HG03196 (cell line): ENCODE data around the gene EPN2.

Experiments used
- ATAC-seq: cut with Tn5 transposase; IDR thresholded peaks from one replicate; pipeline ENCODE4 v1.9.1; 2021; ENCODE audit not compliant: unreplicated experiment

Gene EPN2

DNA sequence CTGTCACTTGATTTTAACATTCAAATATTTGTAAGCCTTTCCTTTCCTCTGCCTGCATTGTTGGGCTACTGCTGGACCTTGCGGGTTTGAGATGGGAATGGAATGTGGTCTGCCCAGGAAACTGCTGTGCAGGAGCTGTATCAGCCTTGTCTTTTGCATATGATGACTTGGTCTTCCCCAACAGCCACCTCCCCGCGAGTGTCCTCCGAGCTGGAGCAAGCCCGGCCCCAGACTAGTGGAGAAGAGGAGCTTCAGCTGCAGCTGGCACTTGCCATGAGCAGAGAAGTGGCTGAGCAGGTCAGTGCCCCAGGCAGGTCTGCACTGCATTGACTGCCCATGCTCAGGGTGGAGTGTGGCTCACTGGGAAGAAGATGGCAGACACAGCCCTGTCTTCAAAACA is 72.5 kb downstream of the EPN2 start:
- no peak for ATAC-seq

DNA sequence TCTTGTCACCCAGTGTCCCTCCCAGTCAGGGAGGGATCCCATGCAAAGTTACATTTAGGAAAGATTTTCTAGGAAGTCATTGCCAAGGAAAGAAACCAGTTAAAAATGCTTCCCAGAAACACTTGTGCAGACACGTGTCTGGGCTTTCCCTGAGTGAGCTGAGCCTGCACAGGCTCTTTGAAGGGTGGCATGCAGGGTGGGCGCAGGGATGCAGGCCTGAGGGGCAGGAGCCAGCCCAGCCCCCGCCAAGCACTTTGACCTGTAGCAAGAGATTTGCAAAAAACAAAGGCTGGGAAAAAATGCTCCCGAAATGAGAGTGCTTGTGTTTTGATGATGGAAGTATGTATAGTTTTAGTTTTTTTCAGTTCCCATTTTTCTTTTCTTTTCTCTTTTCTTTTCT is 73.0 kb downstream of the EPN2 start:
- ATAC-seq = no peak

DNA sequence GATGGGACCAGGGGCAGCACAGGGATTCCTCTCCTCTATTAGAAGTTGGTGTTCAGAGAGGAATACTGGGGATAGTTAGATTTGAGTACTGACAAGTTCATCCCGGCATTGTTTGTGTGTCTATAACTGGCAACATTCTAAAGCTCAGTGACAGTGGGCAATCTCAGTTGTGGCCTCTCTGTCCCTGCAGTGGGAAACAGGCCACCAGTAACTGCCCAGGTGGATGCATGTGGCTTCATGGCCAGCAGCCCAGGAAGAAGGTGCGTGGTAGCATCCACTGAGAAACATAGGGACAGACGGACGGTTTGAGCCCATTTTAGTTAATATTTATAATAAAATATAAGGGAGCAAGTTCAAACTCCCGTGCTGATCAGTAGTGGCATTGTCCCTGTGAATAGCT is 73.8 kb downstream of the EPN2 start:
- ATAC-seq = no peak

DNA sequence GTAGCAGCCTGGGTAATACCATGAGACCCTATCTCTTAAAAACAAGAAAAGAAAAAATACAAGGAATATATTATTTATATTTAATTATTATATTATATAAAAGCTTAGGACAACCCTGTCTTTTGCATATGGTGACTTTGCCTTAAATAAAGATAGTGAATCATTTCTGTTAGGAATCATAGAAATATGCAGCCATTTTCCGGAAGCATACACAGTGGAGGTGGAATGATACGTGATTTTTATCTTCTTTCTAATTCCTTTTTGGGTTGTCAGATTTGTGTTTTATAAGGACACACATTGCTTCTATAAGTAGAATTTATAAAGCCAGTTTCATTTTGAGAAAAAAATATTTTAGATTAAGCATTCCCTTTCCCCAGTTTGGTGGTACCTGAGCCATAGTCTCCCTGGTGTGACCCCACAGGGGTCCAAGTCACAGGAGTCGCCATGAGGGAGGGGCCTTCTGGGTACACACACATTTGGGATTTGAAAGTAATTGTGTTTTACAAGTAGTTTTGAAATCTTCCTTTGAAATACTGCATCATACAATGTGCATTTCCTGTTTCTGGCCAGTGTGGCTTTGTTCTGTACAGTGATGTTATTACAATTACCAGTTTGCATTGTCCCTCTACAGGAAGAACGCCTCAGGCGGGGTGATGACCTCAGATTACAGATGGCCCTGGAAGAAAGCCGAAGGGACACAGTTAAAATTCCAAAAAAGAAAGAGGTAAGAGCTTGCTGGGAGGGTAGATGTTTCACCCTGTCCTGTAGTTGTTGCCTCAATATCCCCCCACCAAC is 74.5 kb downstream of the EPN2 start:
- ATAC-seq = no peak

DNA sequence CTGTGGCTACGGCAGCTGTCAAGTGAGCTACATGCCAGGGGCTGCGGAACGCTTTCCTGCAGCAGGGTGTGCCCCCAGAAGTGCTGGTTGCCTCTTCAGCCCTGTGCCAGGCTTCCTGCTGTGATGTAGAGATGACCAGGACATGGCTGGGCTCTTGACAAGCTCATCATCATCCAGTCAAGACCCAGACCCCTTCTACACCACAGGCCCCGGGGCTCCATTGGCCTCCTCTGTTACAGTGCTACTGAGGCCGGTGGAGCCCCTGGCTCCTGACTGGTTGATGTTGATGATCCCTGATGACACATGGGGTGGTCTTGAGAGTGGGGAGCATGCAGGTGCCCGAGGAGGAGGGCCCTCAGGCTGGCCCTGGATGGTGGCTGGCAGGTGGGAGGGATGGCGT is 75.2 kb downstream of the EPN2 start:
- ATAC-seq = no peak

DNA sequence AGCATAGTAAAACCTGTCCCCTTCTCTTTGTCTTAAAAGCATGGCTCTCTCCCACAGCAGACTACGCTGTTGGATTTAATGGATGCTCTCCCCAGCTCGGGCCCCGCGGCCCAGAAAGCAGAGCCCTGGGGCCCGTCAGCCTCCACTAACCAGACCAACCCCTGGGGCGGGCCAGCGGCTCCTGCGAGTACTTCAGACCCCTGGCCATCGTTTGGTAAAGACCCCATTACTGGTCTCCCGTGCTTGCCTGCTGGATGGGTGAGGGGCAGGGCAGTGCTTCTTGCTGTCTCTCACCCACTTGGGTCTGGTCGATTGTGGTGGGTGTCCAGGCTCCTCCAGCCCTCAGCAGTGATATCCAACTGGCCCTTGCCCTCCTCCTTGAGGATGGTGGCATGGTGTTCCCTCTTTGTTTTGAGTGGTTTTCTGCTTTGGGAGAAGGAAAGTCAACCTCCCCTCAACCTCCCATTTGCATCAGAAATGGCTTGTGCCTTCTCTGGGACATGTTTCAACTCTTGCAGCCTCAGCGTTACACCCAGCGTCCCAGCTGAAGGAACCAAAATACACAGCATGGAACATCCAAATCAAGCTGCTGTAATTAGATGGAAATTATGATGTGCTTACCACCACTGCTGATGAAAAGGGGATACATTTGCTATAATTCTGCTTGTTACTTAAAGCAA is 76.0 kb downstream of the EPN2 start:
- ATAC-seq = no peak

DNA sequence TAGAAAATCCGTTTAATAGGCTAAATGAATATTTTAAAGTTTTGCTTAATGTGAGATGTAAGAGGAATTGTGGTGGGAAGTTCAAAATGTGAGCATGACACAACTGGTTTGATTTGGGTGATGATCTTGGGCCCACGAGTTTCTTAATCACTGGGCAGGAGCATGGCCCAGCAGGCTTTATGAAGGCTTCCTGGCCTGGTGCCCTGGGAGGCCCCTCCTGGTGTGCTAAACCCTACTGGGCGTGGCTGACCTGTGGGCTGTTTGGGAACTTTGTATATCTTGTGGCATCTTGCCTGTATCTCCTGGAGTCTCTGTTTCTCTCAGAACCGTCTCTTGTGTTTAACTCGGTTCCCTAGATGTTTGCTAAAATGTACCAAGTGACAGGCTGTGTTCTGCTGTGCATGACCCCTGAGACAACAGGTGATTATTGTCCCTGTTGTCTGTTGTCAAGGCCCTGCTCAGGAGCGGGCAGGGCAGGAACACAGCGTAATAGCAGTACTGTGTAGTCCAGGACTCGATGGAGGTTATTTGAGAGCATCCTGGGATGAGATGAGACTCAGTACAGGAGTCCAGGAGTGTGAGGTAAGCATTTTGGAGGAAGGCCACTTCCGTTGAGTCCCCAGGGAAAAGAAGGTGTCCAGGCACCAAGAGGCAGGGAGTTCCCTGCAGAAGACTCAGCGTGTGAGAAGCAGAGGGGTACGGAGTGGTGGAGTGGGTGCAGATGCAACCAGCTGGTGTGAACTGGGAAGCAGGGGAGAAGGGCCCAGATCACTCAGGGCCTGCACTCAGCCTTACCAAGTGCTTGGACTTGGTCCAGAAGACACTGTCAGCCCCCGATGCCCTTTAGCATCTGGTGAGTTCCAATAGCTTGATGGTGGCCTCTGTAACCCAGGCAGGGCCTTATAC is 76.8 kb downstream of the EPN2 start:
- no peak for ATAC-seq

DNA sequence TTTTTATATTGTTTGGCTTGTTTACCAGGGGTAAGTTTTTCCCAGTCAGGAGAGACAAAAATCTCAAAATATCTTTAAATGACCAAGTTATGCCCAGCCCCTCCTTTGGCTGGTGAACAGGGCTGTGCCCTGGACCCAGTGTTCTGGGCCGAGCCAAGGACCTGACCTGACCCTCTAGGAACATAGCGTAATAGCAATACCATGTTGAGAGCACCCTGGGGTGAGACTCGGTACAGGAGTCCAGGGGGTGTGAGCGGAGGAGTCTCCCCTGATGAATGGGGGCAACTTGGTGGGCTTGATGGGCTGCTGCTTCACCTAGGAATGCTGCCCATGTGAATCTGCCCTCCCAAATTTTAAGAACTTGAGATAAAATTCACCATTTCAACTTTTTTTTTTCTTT is 77.9 kb downstream of the EPN2 start:
- ATAC-seq = no peak

DNA sequence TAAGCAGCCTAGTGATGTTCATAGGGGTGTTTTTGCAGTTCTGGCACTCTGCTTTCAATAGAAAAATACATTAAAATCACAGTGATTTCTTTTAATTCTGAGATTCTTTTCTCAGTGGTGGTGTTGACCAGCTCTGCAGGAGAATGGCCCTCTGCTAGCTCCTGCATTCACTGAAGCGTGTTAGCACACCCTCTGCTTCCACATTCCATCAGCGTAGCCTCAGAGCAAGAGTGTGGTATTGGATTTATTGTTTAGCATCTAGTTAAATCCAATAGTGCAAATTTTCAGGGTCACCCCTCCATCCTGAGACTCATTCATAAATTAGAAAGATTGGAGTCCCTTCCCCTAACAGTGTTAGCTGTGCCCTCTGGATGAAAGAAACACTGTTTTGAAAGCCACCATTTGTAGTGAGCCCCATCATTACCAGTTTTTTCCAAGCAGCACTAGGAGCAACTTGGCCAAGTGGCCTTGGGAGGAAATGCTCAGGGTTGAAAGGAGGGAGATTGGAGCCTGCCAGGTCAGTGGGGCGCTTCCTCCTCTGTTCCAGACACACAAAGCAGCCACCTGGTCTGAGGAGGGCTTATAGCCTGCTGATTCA is 79.7 kb downstream of the EPN2 start:
- ATAC-seq = no peak

DNA sequence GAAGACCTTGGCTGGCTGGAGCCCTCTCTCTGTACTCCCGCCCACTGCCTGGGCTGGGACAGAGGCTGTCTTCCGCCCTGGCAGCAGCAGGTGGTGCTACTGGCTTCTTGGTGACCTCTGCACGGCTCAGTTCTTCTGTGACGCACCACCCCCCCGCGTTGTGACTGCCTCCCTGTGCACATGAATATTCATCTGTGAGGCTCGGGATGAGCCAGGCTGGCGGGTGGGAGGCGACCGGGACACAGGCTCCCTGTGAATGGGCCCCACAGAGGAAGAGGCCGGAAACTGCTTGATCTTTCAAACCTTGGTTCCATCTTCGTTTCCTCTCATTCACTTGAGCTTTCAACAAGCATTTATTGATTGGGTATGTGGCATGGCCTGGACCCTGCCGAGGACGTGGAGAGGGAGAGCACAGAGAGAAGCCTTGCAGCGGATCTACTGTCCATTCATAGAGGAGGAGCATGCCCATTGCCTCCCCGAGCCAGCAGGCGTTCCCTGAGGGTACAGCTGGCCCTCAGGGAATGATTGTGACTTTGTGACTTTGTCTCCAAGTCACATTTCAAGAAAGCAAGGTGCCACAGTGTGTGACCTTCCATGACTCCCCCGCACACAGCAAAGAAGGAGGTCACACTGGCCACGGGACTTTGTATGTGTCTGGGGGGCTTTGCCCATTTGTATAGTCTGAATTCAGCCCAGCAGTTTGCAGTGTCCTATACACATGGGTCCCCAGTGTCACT is 80.4 kb downstream of the EPN2 start:
- ATAC-seq = no peak

DNA sequence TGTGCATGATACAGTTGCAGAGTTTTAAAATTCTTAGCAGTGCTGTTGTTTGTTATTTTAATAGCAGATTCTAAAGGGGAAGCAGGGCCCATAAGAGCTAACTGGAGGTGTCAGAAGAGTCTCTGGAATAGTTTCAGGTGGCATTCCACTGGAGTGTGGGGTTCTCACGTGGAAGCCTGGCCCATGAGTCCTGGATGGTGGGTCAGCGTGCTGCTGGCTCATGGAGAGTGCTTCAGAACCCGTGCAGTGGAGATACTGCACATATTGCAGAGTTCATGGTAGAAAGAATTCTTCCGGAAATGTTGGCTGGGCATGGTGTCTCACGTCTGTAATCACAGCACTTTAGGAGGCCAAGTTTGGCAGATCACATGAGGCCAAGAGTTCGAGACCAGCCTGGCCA is 81.4 kb downstream of the EPN2 start:
- no peak for ATAC-seq

DNA sequence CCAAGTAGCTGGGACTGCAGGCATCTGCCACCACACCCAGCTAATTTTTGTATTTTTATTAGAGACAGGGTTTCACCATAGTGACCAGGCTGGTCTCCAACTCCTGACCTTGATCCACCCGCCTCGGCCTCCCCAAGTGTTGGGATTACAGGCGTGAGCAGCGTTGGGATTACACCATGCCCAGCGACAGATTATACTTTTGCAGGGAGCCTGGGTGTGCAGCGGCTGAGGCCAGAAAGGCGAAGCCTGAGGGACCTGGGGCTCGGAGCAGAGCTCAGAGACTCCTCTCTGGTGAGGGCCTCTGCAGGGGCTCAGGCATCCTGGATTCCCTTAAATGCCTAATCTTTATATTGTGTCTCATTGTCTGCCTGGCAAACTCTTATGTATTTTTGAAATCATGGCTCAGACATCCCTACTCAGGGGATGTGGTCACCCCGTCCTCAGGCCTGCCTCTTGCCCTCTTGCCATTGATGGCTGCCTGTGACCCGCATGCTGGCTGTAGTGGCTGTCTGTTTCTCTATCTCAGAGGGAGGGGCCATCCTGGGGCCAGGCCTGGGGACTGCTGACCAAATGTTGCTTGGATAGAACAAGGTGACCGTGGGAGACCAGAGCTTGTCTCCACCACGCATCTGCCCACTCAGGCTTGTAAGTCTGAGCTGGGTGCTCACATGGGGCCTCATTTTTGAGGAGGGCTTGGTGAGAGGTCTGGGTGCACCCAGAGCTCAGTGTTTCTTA is 82.8 kb downstream of the EPN2 start:
- no peak for ATAC-seq

DNA sequence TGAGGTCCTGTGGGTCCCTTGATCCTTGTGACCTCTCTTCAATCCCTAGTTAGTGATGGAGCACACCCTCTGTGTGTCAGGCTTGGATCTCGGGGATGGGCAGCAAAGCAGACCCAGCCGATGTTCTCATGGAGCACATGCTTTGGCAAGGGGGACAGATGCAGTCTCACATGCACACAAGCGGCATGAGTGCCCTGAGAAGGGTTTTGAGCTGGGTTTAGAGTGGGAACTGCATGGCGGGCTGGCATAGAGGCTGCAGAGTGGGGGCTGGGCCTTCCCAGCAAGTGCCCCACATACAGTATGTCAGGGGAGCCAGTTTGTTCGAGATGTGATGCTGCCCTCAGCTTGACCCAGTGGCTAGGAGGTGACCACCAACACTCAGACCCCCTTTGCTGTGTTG is 83.7 kb downstream of the EPN2 start:
- no peak for ATAC-seq

DNA sequence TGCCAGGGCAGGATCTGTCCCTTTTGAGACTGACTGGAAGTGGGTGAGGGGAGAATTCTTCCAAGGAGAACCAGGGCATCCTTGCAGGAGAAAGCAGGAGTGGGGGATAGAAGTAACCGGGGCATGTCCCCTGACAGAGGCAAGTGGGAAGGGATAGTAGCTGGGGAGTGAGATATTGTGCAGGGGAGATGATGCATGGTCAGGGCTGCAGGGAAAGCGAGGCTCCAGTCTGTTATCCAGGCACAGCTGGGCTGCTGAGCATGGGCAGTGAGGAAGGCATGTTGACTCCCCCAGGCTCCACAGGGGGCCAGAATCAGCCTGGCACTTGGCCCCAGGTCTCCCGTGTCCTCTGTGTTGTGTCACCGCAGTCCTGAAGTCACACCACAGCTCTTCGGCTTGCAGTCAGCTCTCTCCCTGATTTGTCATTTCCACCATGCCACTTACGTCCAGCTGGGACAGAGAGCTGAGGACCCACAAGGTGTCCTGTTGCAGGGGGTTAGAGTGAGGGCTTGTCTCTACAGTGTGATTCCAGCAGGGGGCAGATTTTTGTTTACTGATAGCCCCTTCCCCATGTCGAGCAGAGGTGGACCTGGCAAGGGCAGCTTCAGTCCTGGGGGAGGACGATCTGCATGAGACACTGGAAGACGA is 84.4 kb downstream of the EPN2 start:
- no peak for ATAC-seq

DNA sequence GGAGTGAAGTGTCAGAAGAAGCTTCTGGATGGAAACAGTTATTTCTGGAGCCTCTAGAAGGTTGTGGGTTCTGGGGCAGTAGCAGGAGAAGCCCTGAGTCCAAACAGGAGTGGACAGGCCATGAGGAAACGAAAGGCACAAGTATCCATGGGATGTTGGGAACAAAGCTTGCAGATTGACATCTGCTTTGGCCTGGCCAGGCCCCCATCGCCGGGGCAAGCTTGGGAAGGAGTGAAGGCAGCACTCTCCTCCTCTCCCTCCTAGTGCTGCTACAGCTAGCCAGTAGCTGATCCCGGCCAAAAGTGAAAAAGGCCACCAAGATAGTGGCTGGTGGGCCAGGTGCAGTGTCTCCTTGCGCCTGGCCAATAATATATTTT is 85.0 kb downstream of the EPN2 start:
- no peak for ATAC-seq

DNA sequence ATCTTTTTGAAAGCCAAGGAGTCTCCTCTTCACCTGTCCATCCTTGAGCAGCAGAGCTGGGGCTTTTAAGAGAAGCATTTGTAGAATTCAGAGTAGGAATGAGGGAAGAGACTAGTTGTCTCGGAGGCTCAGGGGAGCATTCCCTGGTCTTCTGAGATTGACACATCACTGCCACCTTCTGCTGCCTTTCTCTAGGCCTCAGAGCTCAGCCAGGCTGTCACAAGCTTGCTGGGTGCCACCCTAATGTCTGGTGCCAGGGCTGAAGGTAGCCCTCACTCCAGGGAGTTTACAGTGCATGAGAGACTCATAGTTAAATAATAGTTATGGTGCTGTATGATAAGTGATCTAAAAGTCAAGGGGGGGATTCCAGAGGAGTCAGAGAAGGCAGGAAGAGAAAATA is 85.7 kb downstream of the EPN2 start:
- ATAC-seq = no peak

DNA sequence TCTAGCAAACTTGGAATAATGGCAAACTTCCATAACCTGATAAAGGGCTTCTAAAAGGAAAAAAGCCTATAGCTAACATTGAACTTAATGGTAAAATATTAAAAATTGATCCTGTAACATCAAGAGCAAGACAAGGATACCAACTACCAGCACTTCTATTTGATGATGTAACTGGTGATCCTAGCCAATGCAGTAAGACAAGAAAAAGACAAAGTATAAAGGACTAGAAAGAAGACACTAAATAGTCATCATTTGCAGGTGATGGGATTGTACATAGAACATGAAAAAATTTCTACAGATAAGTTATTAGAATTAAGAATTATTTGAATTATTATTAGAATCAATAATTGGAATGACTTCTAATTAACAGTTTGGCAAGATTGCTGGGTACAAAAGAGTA is 88.4 kb downstream of the EPN2 start:
- ATAC-seq = no peak

DNA sequence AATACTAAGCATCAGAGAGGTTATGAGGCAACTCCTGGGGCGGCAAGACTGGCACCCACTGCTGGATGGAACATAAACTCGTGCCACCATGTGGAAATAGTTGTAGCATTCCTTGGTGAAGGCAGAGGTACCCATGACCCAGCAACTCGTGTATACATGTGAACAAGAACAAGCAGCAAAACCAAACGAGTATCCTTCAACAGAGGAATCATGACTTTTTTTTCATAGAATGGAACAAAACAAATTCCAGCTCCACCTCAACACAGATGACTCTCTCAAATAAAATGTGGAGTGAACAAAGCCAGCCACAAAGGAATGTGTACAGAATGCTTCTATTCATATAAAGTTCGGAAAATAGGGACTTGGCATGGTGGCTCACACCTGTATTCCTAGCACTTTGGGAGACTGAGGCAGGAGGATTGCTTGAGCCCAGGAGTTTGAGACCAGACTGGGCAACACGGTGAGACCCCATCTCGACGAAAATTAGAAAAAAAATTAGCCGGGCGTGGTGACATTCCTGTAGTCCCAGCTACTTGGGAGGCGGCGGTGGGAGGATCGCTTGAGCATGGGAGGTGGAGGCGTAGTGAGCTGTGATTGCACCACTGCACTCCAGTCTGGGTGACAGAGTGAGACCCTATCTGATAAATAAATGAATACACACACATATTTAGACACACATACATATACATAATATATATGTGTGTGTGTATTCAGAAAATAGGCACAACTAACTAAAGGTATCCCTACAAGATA is 90.0 kb downstream of the EPN2 start:
- no peak for ATAC-seq
